Fibroblast of skin of right quadriceps (primary cell): ENCODE data around the gene C6orf47.

ENCODE experiments used
- DNase-seq: peaks from one replicate; pipeline ENCODE4 v3.0.0-alpha.2; 2013

The C6orf47 gene

GRCh38 chr6:31609519-31610406 is 50.8 kb downstream of the C6orf47 start:
- no peak for DNase-seq
